ENCODE data around the gene DIP2C.
"Not testable (repeated sequence)": the region's sequence is repeated elsewhere in the genome, so short reads cannot be mapped to it uniquely, and the experiment has no call there.

The DIP2C gene

GRCh38 chr10:475709-476454 lies 213.6 kb downstream of the DIP2C start:
- no peak for DNase-seq

GRCh38 chr10:474946-475345 lies 214.5 kb downstream of the DIP2C start:
- DNase-seq, result no peak

GRCh38 chr10:474406-474805 lies 215.1 kb downstream of the DIP2C start:
- DNase-seq, result no peak

- no peak for DNase-seq
These were observed 217.1 kb downstream of the DIP2C start for GRCh38 chr10:472241-472910.

GRCh38 chr10:470339-471003 lies 219.0 kb downstream of the DIP2C start:
- DNase-seq, result peak; percentile 41

- DNase-seq, result no peak
These were observed 219.5 kb downstream of the DIP2C start for GRCh38 chr10:469947-470338.

GRCh38 chr10:459743-460142 lies 229.7 kb downstream of the DIP2C start:
- DNase-seq, result no peak

- DNase-seq, result no peak
These were observed 231.0 kb downstream of the DIP2C start for GRCh38 chr10:458421-458851.

GRCh38 chr10:456486-456885 lies 233.0 kb downstream of the DIP2C start:
- DNase-seq, result no peak

- DNase-seq, result no peak
These were observed 234.6 kb downstream of the DIP2C start for GRCh38 chr10:454860-455259.

GRCh38 chr10:453647-454046 lies 235.8 kb downstream of the DIP2C start:
- no peak for DNase-seq

GRCh38 chr10:452512-453426 lies 236.7 kb downstream of the DIP2C start:
- DNase-seq, result no peak

GRCh38 chr10:451856-452255 lies 237.6 kb downstream of the DIP2C start:
- no peak for DNase-seq

- DNase-seq, result peak; percentile 57
These were observed 238.4 kb downstream of the DIP2C start for GRCh38 chr10:451021-451471.

- DNase-seq, result no peak
These were observed 239.0 kb downstream of the DIP2C start for GRCh38 chr10:450463-450862.

- DNase-seq, result not testable (repeated sequence)
These were observed 240.1 kb downstream of the DIP2C start for GRCh38 chr10:449331-449730.

GRCh38 chr10:443459-443858 lies 246.0 kb downstream of the DIP2C start:
- DNase-seq, result no peak

GRCh38 chr10:442209-442608 lies 247.3 kb downstream of the DIP2C start:
- no peak for DNase-seq

GRCh38 chr10:441659-442058 lies 247.8 kb downstream of the DIP2C start:
- DNase-seq, result no peak

GRCh38 chr10:440127-440526 lies 249.3 kb downstream of the DIP2C start:
- DNase-seq, result no peak

GRCh38 chr10:437698-438490 lies 251.6 kb downstream of the DIP2C start:
- DNase-seq, result no peak

All from activated CD4-positive, alpha-beta T cell treated with anti-CD3 and anti-CD28 coated beads, Interleukin-2, amount 50 U/mL, for 1 hour (primary cell).